HG02642 (cell line): Measurements from ENCODE around the gene THSD4.
"Not testable (repeated sequence)": the region's sequence is repeated elsewhere in the genome, so short reads cannot be mapped to it uniquely, and the experiment has no call there.

Source experiments
- ATAC-seq: cut with Tn5 transposase; IDR thresholded peaks from one replicate; pipeline ENCODE4 v1.9.1; 2021; ENCODE audit warnings: mild to moderate bottlenecking; ENCODE audit not compliant: unreplicated experiment, poor library complexity

Gene THSD4

GRCh38 chr15:71118881-71119632 is 3.8 kb downstream of the THSD4 start:
- no peak for ATAC-seq

- ATAC-seq: no peak
Measured at GRCh38 chr15:71120428-71120944, 5.2 kb downstream of the THSD4 start.

GRCh38 chr15:71121442-71121841 is 6.2 kb downstream of the THSD4 start:
- no peak for ATAC-seq

- ATAC-seq: no peak
Measured at GRCh38 chr15:71124937-71125790, 9.9 kb downstream of the THSD4 start.

GRCh38 chr15:71125831-71126450 is 10.7 kb downstream of the THSD4 start:
- no peak for ATAC-seq

- ATAC-seq: no peak
Measured at GRCh38 chr15:71127083-71127482, 11.8 kb downstream of the THSD4 start.

GRCh38 chr15:71128159-71128558 is 12.9 kb downstream of the THSD4 start:
- not testable (repeated sequence) for ATAC-seq

- no peak for ATAC-seq
Measured at GRCh38 chr15:71128939-71129562, 13.8 kb downstream of the THSD4 start.

- no peak for ATAC-seq
Measured at GRCh38 chr15:71129669-71130068, 14.4 kb downstream of the THSD4 start.

- ATAC-seq: no peak
Measured at GRCh38 chr15:71131601-71132362, 16.5 kb downstream of the THSD4 start.

- ATAC-seq: no peak
Measured at GRCh38 chr15:71133747-71134472, 18.6 kb downstream of the THSD4 start.

GRCh38 chr15:71136159-71136783 is 21.0 kb downstream of the THSD4 start:
- ATAC-seq: no peak

GRCh38 chr15:71136793-71137518 is 21.7 kb downstream of the THSD4 start:
- no peak for ATAC-seq

GRCh38 chr15:71138473-71138872 is 23.2 kb downstream of the THSD4 start:
- no peak for ATAC-seq

- ATAC-seq: no peak
Measured at GRCh38 chr15:71139241-71139640, 24.0 kb downstream of the THSD4 start.

- ATAC-seq: no peak
Measured at GRCh38 chr15:71141572-71141971, 26.3 kb downstream of the THSD4 start.

GRCh38 chr15:71142780-71143179 is 27.5 kb downstream of the THSD4 start:
- ATAC-seq: no peak
